Activated naive CD8-positive, alpha-beta T cell treated with anti-CD3 and anti-CD28 coated beads, Interleukin-2, amount 50 U/mL, for 24 hours (primary cell): ENCODE data around the gene MAMDC2.
"Not testable (repeated sequence)": the region's sequence is repeated elsewhere in the genome, so short reads cannot be mapped to it uniquely, and the experiment has no call there.

ENCODE experiments used
- ATAC-seq: fragments of 150-1000 bp; cut with Tn5 transposase; one replicate; pipeline ENCODE4 v1.10.0; 2021
- DNase-seq: peaks from one replicate; pipeline ENCODE4 v3.0.0; 2021
- H3K27ac Mint-ChIP-seq: one replicate; pipeline ENCODE4 v1.8.0; 2021; ENCODE audit warnings: mild to moderate bottlenecking, mixed read lengths
- H3K27me3 Mint-ChIP-seq: one replicate; pipeline ENCODE4 v1.8.0; 2021; ENCODE audit warnings: mixed read lengths
- H3K36me3 Mint-ChIP-seq: one replicate; pipeline ENCODE4 v1.8.0; 2021; ENCODE audit warnings: low read depth, mixed read lengths
- H3K4me1 Mint-ChIP-seq: one replicate; pipeline ENCODE4 v1.8.0; 2021; ENCODE audit warnings: mixed read lengths
- H3K4me3 Mint-ChIP-seq: one replicate; pipeline ENCODE4 v1.8.0; 2021; ENCODE audit warnings: mild to moderate bottlenecking, moderate library complexity, mixed read lengths
- H3K9me3 Mint-ChIP-seq: one replicate; pipeline ENCODE4 v1.8.0; 2021; ENCODE audit warnings: mixed read lengths

Gene MAMDC2

DNA sequence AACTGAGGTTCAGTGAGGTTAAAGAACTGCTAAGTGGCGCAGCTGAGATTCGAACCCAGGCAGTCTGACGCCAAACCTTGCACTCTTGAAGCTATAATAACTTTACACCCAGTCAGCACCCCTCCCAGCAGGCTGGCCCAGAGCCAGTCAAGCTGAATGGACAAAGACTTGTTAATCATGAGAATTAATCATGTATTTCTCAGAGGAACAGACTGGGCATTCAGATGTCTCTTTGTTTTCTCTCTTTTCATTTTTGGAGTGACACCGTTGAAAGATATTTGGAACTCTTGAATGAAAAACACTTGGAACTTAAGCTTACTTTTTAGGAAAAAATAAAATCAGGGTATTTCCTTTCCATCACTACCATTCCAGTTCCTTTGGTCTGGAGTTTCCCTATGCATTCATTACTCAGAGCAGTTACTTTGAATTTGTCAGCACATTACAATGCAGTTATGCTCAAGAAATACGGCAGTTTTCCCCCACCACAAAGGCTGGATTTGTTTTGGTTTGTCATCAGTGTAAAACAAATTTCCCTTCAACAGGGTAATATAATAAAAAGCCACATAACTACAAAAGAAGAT, 22.6 kb upstream of the MAMDC2 start:
- Mint-ChIP-seq H3K27ac (no peak overlapping the region), H3K27me3 (peaks cover 6% of the 10 kb centered on the region), H3K4me3 (no peak overlapping the region), H3K9me3 (no peaks in the 10 kb centered on the region), H3K36me3 (no peaks in the 10 kb centered on the region), H3K4me1 (no peaks in the 10 kb centered on the region)
- ATAC-seq = no peak
- DNase-seq = no peak

DNA sequence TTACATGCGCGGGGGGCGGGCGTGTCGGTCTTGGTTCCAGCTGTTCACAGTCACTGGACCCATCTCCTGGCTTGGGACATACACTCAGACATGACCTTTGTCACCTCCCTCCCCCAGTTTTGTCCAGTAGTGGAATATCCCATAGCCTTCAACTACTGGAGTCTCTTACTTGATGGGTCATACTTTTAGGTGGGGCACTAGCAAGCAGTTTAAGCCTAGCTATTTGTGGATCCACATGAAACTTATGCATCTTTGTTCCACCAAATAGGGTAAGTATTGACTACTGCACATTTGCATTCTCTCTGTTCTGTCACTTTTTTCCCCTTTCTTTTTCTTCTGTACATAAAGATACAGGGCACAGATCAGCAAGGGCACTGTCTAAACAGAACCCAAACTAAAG, 15.4 kb upstream of the MAMDC2 start:
- no peak for DNase-seq
- no peaks in the 10 kb centered on the region for H3K9me3 Mint-ChIP-seq
- H3K4me3 Mint-ChIP-seq = no peak overlapping the region
- ATAC-seq = no peak
- peaks cover 14% of the 10 kb centered on the region for H3K27me3 Mint-ChIP-seq
- H3K36me3 Mint-ChIP-seq = no peaks in the 10 kb centered on the region
- H3K27ac Mint-ChIP-seq = no peak overlapping the region
- no peaks in the 10 kb centered on the region for H3K4me1 Mint-ChIP-seq

DNA sequence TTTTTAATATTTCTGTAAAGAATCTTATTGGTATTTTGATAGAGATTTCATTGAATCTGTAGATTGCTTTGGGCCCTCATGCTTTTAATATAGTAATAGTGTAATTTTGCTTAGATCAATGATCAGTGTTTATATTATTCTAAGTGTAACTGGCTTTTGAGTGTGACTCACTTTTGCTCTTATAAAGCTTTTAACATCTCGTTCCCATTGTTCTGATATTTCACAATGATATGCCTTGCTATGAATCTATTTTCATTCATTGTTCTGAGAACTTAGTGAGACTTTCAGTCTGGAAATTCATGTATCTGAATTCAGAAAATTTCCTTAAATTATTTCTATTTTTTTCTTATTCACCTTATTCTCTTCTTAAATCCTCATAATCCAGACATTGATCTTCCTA, 13.5 kb upstream of the MAMDC2 start:
- peaks cover 12% of the 10 kb centered on the region for H3K27me3 Mint-ChIP-seq
- H3K4me1 Mint-ChIP-seq = no peaks in the 10 kb centered on the region
- no peaks in the 10 kb centered on the region for H3K36me3 Mint-ChIP-seq
- H3K4me3 Mint-ChIP-seq = no peak overlapping the region
- DNase-seq (no peak), ATAC-seq (no peak)
- H3K9me3 Mint-ChIP-seq = no peaks in the 10 kb centered on the region
- no peak overlapping the region for H3K27ac Mint-ChIP-seq

DNA sequence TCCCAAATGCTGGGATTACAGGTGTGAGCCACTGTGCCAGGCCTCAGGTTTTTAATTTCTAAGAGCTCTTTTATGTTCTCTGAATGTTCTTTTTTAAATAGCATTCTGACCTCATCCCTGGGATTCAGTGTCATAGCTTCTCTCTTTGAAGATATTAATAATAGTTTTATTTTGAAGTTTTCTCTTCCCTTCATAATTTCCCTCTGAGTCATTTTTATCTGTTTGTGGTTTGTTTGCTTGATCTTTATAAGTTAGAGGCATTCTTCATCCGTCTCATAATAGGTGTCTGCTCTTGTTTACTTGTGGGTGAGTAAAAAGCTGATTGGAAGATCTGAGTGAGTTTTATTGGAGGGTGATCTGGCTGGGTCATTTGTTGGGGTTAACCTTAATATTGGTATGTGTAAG, 12.5 kb upstream of the MAMDC2 start:
- H3K27ac Mint-ChIP-seq = no peak overlapping the region
- ATAC-seq = no peak
- H3K4me3 Mint-ChIP-seq = no peak overlapping the region
- peaks cover 12% of the 10 kb centered on the region for H3K27me3 Mint-ChIP-seq
- H3K36me3 Mint-ChIP-seq = no peaks in the 10 kb centered on the region
- no peaks in the 10 kb centered on the region for H3K4me1 Mint-ChIP-seq
- DNase-seq = no peak
- H3K9me3 Mint-ChIP-seq = no peaks in the 10 kb centered on the region

DNA sequence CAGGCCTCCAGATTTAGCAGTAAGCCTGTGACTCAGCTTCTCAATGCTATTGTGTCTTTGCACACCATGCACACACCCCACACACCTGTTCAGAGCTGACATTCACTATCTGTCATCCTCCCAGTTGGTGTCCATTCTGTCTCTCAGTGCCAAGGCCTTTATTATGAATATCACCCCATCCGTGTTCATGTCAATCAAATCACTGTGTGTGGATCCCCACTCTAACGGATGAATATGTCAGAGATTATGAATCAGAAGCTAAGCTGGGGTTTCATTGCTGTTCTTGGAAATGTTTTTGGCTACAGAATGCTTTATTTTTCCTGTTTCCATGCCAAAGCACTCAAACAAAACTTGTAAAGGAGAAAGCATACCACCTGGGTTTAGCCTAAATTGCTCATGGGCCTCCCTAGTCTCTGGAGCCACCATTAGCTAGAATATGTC, 9.4 kb upstream of the MAMDC2 start:
- Mint-ChIP-seq H3K4me3 (no peak overlapping the region), H3K27ac (no peak overlapping the region), H3K4me1 (no peaks in the 10 kb centered on the region), H3K36me3 (peaks cover 3% of the 10 kb centered on the region), H3K9me3 (peaks cover 6% of the 10 kb centered on the region), H3K27me3 (peaks cover 8% of the 10 kb centered on the region)
- DNase-seq = no peak
- ATAC-seq = no peak

DNA sequence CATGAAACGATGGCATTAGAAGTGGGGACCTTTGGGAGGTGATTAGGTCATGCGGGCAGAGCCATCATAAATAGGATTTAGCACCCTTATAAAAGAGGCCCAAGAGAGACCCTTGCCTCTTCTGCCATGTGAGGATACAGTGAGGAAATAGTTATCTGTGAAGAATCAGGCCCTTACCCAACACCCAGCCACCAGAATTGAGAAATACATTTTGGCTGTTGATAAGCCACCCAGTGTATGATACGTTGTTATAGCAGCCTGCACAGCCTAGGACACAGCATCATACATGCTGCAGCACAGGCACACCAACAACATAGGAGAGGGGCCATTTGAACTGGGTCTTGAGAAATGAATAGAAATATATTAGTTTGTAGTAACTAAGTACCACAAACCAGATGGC, 8.0 kb upstream of the MAMDC2 start:
- H3K4me3 Mint-ChIP-seq = no peak overlapping the region
- H3K27ac Mint-ChIP-seq = no peak overlapping the region
- ATAC-seq (no peak), DNase-seq (no peak)
- no peaks in the 10 kb centered on the region for H3K4me1 Mint-ChIP-seq
- H3K9me3 Mint-ChIP-seq = peaks cover 6% of the 10 kb centered on the region
- H3K36me3 Mint-ChIP-seq = peaks cover 3% of the 10 kb centered on the region
- H3K27me3 Mint-ChIP-seq = peaks cover 6% of the 10 kb centered on the region

DNA sequence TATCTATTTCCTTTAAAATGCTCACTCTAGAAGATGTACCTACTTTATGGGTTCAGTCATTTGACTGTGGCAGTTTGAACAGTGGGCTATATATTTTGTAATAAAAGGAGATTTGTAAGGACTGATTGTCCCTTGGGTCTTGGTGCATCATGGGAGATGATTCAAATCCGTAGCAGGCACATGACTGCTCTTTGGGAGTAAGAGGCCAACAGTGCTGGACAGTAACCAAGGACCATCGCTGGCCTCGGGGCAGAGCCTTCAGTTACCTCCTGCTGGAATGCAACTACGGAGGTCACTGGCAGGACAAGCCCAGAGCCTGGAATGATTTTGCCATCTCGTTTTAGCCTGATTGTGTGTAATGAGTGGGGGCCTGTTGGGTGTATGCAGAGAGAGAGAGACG, 7.0 kb upstream of the MAMDC2 start:
- Mint-ChIP-seq H3K27ac (no peak overlapping the region), H3K9me3 (peaks cover 6% of the 10 kb centered on the region), H3K36me3 (peaks cover 3% of the 10 kb centered on the region), H3K4me1 (no peaks in the 10 kb centered on the region), H3K4me3 (no peak overlapping the region), H3K27me3 (peaks cover 2% of the 10 kb centered on the region)
- ATAC-seq (no peak), DNase-seq (no peak)

DNA sequence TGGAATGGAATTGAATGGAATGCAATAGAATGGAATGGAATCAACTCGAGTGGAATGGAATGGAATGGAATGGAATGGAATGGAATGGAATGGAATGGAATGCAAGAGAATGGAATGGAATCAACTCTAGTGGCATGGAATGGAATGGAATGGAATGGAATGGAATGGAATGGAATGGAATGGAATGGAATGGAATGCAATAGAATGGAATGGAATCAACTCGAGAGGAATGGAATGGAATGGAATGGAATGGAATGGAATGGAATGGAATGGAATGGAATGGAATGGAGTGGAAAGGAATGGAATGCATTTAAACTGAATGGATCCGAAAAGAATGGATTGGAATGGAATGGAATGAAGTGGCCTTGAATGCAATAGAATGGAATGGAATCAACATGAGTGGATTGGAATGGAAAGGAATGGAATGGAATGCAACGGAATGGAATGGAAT, 5.5 kb upstream of the MAMDC2 start:
- not testable (repeated sequence) for DNase-seq, H3K36me3 Mint-ChIP-seq, H3K4me1 Mint-ChIP-seq, ATAC-seq, H3K4me3 Mint-ChIP-seq, H3K27ac Mint-ChIP-seq, H3K9me3 Mint-ChIP-seq
- peaks cover 15% of the 10 kb centered on the region for H3K27me3 Mint-ChIP-seq

DNA sequence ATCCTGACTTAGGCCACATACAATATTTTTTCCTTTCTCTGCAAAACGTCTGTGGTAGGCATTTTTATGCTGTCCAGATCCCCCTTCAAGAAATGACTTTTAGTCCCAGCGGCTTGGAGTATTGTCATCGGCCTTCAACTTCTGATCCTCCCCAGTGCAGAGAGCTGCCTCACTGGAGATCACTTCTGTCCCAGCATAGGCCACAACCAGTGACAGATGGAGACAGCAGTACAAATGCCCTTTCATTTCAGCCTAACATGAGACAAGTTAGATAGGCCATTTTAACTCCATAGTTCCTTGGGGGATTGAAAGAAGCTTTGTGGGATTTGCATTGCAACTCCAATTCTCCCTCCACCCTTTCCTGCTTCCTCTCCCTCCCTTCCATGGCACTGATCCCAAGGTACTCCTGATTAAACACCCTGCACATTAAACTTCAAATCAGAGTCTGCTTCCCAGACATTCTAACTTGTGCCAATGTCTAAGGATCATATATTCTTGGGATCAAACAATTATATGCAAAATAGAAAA, 3.2 kb upstream of the MAMDC2 start:
- ATAC-seq (no peak), DNase-seq (no peak)
- Mint-ChIP-seq H3K4me1 (peaks cover 7% of the 10 kb centered on the region), H3K4me3 (no peak overlapping the region), H3K36me3 (peaks cover 3% of the 10 kb centered on the region), H3K27me3 (peaks cover 35% of the 10 kb centered on the region), H3K9me3 (peaks cover 6% of the 10 kb centered on the region), H3K27ac (no peak overlapping the region)

DNA sequence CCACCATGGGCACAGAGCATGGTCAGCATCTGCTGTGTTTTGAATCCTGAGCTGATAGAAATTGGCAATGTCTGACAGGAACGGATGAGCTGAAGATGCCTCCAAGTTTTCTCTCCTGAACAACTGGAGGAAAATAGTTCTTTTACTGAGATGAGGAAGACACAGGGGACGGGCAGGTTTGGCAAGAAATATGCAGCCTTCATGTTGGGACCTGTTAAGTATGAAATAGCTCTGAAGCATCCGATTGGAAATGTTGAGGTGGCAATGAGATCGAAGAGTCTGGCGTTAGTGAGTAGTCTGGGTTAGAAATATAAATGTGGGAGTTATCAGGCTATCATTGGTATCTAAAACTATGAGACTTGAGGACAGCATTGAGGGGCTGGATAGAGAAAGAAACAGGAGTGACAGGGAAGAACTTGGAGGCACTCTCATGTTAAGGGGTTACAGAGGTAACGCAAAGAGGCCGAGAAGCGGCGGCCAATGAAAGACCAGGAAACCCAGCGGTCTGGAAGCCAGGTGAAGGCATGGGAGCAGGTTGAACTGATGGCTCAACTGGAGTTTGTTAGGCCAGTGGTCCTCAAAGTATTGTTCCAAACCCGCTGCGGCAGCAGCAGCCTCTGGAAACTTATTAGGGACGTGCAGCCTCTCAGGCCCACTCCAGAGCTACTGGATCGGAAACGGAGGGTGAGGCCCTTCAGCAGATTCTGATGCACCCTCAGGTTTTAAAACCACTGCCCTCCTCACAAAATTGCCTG, 1.0 kb upstream of the MAMDC2 start:
- Mint-ChIP-seq H3K4me3 (no peak overlapping the region), H3K27me3 (peaks cover 43% of the 10 kb centered on the region), H3K27ac (no peak overlapping the region), H3K9me3 (peaks cover 6% of the 10 kb centered on the region), H3K36me3 (peaks cover 3% of the 10 kb centered on the region), H3K4me1 (peaks cover 7% of the 10 kb centered on the region)
- ATAC-seq (no peak), DNase-seq (no peak)

DNA sequence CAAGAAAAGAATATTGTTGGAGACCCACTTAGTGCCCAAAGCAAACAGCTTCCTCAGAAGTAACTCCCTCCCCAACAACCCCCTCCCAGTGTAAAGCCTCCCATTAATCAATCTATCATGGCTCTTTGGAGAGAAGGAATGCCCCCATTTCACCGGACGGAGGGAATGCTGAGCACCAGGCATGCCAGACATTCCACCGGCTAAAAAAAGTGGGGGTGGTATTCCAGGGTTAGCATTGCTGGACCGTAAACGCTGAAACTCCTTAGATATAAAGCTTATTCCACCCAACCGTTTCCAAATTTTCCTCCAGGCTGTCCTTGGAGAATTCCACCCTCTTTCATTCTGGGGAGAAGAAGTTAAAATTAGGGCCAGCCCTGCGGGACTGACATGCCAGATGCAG, 363 bp upstream of the MAMDC2 start:
- Mint-ChIP-seq H3K27ac (no peak overlapping the region), H3K9me3 (peaks cover 1% of the 10 kb centered on the region), H3K4me3 (no peak overlapping the region), H3K4me1 (peaks cover 7% of the 10 kb centered on the region), H3K27me3 (peaks cover 43% of the 10 kb centered on the region), H3K36me3 (peaks cover under 1% of the 10 kb centered on the region)
- ATAC-seq (no peak), DNase-seq (no peak)

DNA sequence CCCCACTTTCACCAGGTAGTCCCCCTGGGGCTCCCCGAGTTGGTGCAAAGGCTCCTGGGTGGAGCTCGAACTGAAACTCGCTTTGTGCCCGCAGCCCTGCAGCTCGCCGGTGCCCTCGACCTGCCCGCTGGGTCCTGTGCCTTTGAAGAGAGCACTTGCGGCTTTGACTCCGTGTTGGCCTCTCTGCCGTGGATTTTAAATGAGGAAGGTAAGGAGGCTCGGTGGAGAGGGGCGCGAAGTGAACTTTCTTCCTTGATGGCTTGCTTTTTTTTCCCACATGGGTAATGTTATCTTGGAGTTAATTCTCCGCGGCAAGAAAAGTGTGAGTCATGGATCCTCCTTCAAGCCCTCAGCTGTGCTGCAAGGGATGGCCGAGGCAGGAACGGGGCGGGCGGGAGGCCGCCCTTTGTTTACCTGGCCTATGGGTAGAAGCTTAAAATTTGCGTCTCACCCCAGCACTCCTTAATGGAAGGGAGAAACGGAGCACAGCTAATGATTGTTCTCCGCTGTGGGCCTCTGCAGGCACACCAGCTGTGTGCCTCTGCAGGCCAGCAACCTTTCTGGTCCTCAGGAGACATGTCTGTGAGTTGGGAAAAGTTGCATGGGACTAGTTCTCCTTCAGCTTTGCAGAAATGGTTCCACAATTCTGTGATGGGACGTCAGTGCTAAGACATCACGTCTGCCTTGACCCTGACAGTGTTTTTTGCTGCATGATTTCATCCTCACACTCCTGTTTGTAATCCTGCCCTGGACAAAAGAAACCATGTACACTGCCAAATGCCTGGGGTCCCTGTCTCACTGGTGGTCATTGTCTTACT, 1.1 kb downstream of the MAMDC2 start:
- H3K27me3 Mint-ChIP-seq = peaks cover 45% of the 10 kb centered on the region
- no peak for ATAC-seq
- no peak overlapping the region for H3K4me3 Mint-ChIP-seq

DNA sequence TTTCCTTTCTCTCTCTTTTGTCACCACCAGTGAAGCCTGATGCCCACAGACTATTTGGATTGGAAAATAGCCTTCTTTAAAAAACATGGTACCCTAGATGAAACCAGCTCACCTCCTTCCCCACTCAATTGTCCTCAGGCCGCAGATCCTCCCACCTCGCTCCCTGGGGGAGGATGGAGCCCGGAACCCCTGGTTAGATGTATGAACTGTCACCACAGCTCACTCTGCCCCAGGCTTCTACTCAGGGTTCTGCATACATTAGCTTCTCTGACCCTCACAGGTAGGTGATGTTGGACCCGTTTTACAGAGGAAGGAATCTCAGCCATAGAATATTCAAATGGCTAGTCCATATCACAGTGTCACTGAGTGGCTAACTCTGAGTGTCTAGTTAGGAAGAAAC, 1.8 kb downstream of the MAMDC2 start:
- no peak for ATAC-seq
- Mint-ChIP-seq H3K36me3 (no peaks in the 10 kb centered on the region), H3K4me3 (no peak overlapping the region), H3K27ac (no peak overlapping the region), H3K4me1 (peaks cover 7% of the 10 kb centered on the region), H3K9me3 (no peaks in the 10 kb centered on the region), H3K27me3 (peaks cover 45% of the 10 kb centered on the region)
- no peak for DNase-seq

More for the DNA sequence above, 1.1 kb downstream of the MAMDC2 start:
- Mint-ChIP-seq H3K27ac (no peak overlapping the region), H3K9me3 (no peaks in the 10 kb centered on the region), H3K4me1 (peaks cover 7% of the 10 kb centered on the region), H3K36me3 (no peaks in the 10 kb centered on the region)
- DNase-seq = no peak

DNA sequence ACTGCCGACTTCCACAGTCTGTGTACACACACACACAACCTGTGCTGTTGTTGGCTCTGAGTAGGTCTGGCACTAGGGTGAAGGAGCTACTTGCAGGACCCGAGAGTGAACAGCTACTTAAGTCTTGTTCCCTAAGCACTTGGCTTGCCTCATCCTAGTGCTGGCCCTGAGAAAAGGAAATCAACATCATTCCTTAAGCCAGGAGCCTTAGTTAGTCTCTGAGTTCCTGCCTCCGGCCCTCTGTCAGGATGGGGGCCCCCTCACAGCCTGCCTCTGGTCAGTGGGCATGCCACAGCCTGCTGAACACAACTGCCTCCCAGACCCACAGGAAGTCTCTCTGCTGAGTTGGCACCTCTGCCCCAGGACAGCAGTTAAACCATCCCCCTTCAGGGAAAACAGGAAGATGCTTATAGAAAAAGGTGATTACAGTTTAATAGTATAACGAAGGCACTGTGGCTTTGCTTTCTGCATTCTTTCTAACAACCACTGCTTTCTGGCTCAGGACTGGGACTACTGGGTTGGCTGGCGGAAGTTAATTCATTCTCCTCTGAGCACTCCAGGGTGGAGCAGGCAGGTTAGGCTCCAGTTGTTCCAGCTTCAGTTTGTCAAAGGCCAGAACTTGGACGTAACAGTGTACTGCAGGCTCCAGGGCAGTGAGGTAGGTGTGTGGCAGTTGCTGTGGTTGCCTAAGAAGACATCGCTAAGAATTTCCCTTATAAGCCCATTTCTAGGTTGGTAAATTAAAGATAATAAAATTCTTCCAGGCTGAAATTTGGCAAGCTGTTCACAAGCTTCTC, 2.8 kb downstream of the MAMDC2 start:
- peaks cover 7% of the 10 kb centered on the region for H3K4me1 Mint-ChIP-seq
- H3K27ac Mint-ChIP-seq = no peak overlapping the region
- no peaks in the 10 kb centered on the region for H3K36me3 Mint-ChIP-seq
- no peak overlapping the region for H3K4me3 Mint-ChIP-seq
- no peak for DNase-seq
- no peaks in the 10 kb centered on the region for H3K9me3 Mint-ChIP-seq
- ATAC-seq = no peak
- H3K27me3 Mint-ChIP-seq = peaks cover 48% of the 10 kb centered on the region
